Activated T-cell treated with anti-CD3 and anti-CD28 coated beads, Interleukin-2, amount 50 U/mL, for 72 hours (primary cell): ENCODE measurements around the gene DENND4A. TPM values are rescaled to one million over a fixed set of nuclear protein-coding genes. Genes with fewer than 3 reads are reported as not detected.
"Not testable (repeated sequence)": the region's sequence is repeated elsewhere in the genome, so short reads cannot be mapped to it uniquely, and the experiment has no call there.

Experiments used
- ATAC-seq, 2 donors: fragments of 150-1000 bp; cut with Tn5 transposase; replicated peaks in 1 of 2; 2 replicates each; pipeline ENCODE4 v1.10.0; 2021; ENCODE audit warnings: moderate library complexity in 2 of 2, mild to moderate bottlenecking in 1 of 2
- DNase-seq, 2 donors: peaks; one replicate each; pipeline ENCODE4 v3.0.0; 2021 to 2022; ENCODE audit warnings: mixed read lengths in 1 of 2
- H3K27ac Mint-ChIP-seq: one replicate; pipeline ENCODE4 v1.8.0; 2022; ENCODE audit warnings: mild to moderate bottlenecking, moderate library complexity, mixed read lengths
- H3K27me3 Mint-ChIP-seq: one replicate; pipeline ENCODE4 v1.8.0; 2022; ENCODE audit warnings: low read depth, mixed read lengths
- H3K36me3 Mint-ChIP-seq, 2 donors: one replicate each; pipeline ENCODE4 v1.8.0; 2022; ENCODE audit warnings: mixed read lengths in 2 of 2, mild to moderate bottlenecking in 1 of 2; ENCODE audit not compliant: insufficient read depth in 2 of 2
- H3K4me1 Mint-ChIP-seq: one replicate; pipeline ENCODE4 v1.8.0; 2022; ENCODE audit warnings: low read depth, mixed read lengths
- H3K4me3 Mint-ChIP-seq, 2 donors: one replicate each; pipeline ENCODE4 v1.8.0; 2022; ENCODE audit warnings: mild to moderate bottlenecking in 2 of 2, mixed read lengths in 2 of 2, moderate library complexity in 2 of 2
- H3K9me3 Mint-ChIP-seq, 2 donors: one replicate each; pipeline ENCODE4 v1.8.0; 2022; ENCODE audit warnings: mixed read lengths in 2 of 2
- total RNA-seq, 2 donors: library from RNA; stranded (reverse); gene quantifications; one replicate each; pipeline ENCODE4 v1.2.3, GENCODE V29; 2022

Gene DENND4A
- total RNA-seq, 2 donors from 2014 or later = 56.7 to 59.3 TPM

- H3K4me3 Mint-ChIP-seq = no peak overlapping the region
- DNase-seq (no peak), ATAC-seq (no peak)
- peaks cover under 1 to 6% of the 10 kb centered on the region in 2 donors for H3K36me3 Mint-ChIP-seq
- H3K9me3 Mint-ChIP-seq = no peaks in the 10 kb centered on the region
- peaks cover 17% of the 10 kb centered on the region for H3K4me1 Mint-ChIP-seq
- no peaks in the 10 kb centered on the region for H3K27me3 Mint-ChIP-seq
- no peak overlapping the region for H3K27ac Mint-ChIP-seq
Observed at GRCh38 chr15:65757256-65757655, 34.8 kb downstream of the DENND4A start.

GRCh38 chr15:65752151-65752700 lies 39.9 kb downstream of the DENND4A start:
- DNase-seq (no peak), ATAC-seq (no peak)
- Mint-ChIP-seq H3K27ac (no peak overlapping the region), H3K36me3 (peaks cover 6 to 20% of the 10 kb centered on the region in 2 donors), H3K9me3 (no peaks in the 10 kb centered on the region), H3K4me3 (no peak overlapping the region), H3K27me3 (no peaks in the 10 kb centered on the region), H3K4me1 (no peaks in the 10 kb centered on the region)

GRCh38 chr15:65751431-65751830 lies 40.7 kb downstream of the DENND4A start:
- Mint-ChIP-seq H3K27ac (peak overlapping the region; percentile 4), H3K36me3 (peaks cover 6 to 20% of the 10 kb centered on the region in 2 donors), H3K4me1 (no peaks in the 10 kb centered on the region), H3K4me3 (no peak overlapping the region), H3K9me3 (no peaks in the 10 kb centered on the region), H3K27me3 (no peaks in the 10 kb centered on the region)
- no peak for DNase-seq
- no peak for ATAC-seq

GRCh38 chr15:65747265-65747664 lies 44.8 kb downstream of the DENND4A start:
- Mint-ChIP-seq H3K27ac (no peak overlapping the region), H3K27me3 (no peaks in the 10 kb centered on the region), H3K36me3 (peaks cover 5 to 17% of the 10 kb centered on the region in 2 donors), H3K4me3 (no peak overlapping the region), H3K4me1 (no peaks in the 10 kb centered on the region), H3K9me3 (no peaks in the 10 kb centered on the region)
- DNase-seq (no peak), ATAC-seq (no peak)

- Mint-ChIP-seq H3K27ac (no peak overlapping the region), H3K9me3 (no peaks in the 10 kb centered on the region), H3K36me3 (peaks cover 2 to 12% of the 10 kb centered on the region in 2 donors), H3K27me3 (no peaks in the 10 kb centered on the region), H3K4me1 (no peaks in the 10 kb centered on the region), H3K4me3 (no peak overlapping the region)
- ATAC-seq (no peak), DNase-seq (no peak)
Observed at GRCh38 chr15:65743637-65744252, 48.3 kb downstream of the DENND4A start.

- DNase-seq (no peak), ATAC-seq (no peak)
- H3K9me3 Mint-ChIP-seq = no peaks in the 10 kb centered on the region
- no peak overlapping the region for H3K27ac Mint-ChIP-seq
- H3K4me1 Mint-ChIP-seq = no peaks in the 10 kb centered on the region
- H3K36me3 Mint-ChIP-seq = peaks cover 4 to 20% of the 10 kb centered on the region in 2 donors
- H3K27me3 Mint-ChIP-seq = no peaks in the 10 kb centered on the region
- H3K4me3 Mint-ChIP-seq = no peak overlapping the region
Observed at GRCh38 chr15:65740148-65740547, 51.9 kb downstream of the DENND4A start.

GRCh38 chr15:65738649-65739048 lies 53.4 kb downstream of the DENND4A start:
- Mint-ChIP-seq H3K4me1 (no peaks in the 10 kb centered on the region), H3K27ac (no peak overlapping the region), H3K4me3 (no peak overlapping the region), H3K36me3 (peaks cover 4 to 20% of the 10 kb centered on the region in 2 donors), H3K9me3 (no peaks in the 10 kb centered on the region), H3K27me3 (no peaks in the 10 kb centered on the region)
- no peak for DNase-seq
- ATAC-seq = no peak

- H3K27ac Mint-ChIP-seq, DNase-seq, H3K4me1 Mint-ChIP-seq, H3K9me3 Mint-ChIP-seq, H3K27me3 Mint-ChIP-seq, ATAC-seq, H3K4me3 Mint-ChIP-seq: not testable (repeated sequence)
- H3K36me3 Mint-ChIP-seq = peaks cover 7 to 26% of the 10 kb centered on the region in 2 donors
Observed at GRCh38 chr15:65733599-65733998, 58.5 kb downstream of the DENND4A start.

- H3K36me3 Mint-ChIP-seq = peaks cover 7 to 28% of the 10 kb centered on the region in 2 donors
- no peak overlapping the region for H3K4me3 Mint-ChIP-seq
- DNase-seq (no peak), ATAC-seq (no peak)
- H3K27me3 Mint-ChIP-seq = no peaks in the 10 kb centered on the region
- no peak overlapping the region for H3K27ac Mint-ChIP-seq
- H3K4me1 Mint-ChIP-seq = no peaks in the 10 kb centered on the region
- H3K9me3 Mint-ChIP-seq = no peaks in the 10 kb centered on the region
Observed at GRCh38 chr15:65732698-65733097, 59.4 kb downstream of the DENND4A start.

- Mint-ChIP-seq H3K36me3 (peaks cover 5 to 25% of the 10 kb centered on the region in 2 donors), H3K9me3 (no peaks in the 10 kb centered on the region), H3K27me3 (no peaks in the 10 kb centered on the region), H3K4me3 (no peak overlapping the region), H3K4me1 (no peaks in the 10 kb centered on the region), H3K27ac (peak overlapping the region; percentile 25)
- no peak for ATAC-seq
- DNase-seq = no peak
Observed at GRCh38 chr15:65731926-65732325, 60.2 kb downstream of the DENND4A start.

GRCh38 chr15:65730549-65731172 lies 61.4 kb downstream of the DENND4A start:
- Mint-ChIP-seq H3K9me3 (no peaks in the 10 kb centered on the region), H3K27ac (peak overlapping the region; percentile 7), H3K36me3 (peaks cover 5 to 22% of the 10 kb centered on the region in 2 donors), H3K27me3 (no peaks in the 10 kb centered on the region), H3K4me3 (no peak overlapping the region), H3K4me1 (no peaks in the 10 kb centered on the region)
- DNase-seq = no peak
- no peak for ATAC-seq

- H3K4me3 Mint-ChIP-seq = no peak overlapping the region
- DNase-seq (no peak), ATAC-seq (no peak)
- no peaks in the 10 kb centered on the region for H3K27me3 Mint-ChIP-seq
- H3K9me3 Mint-ChIP-seq = no peaks in the 10 kb centered on the region
- H3K27ac Mint-ChIP-seq = no peak overlapping the region
- no peaks in the 10 kb centered on the region for H3K4me1 Mint-ChIP-seq
- peaks cover 3 to 28% of the 10 kb centered on the region in 2 donors for H3K36me3 Mint-ChIP-seq
Observed at GRCh38 chr15:65724464-65725215, 67.5 kb downstream of the DENND4A start.

GRCh38 chr15:65723876-65724275 lies 68.2 kb downstream of the DENND4A start:
- Mint-ChIP-seq H3K9me3 (no peaks in the 10 kb centered on the region), H3K27ac (no peak overlapping the region), H3K4me1 (no peaks in the 10 kb centered on the region), H3K27me3 (no peaks in the 10 kb centered on the region), H3K36me3 (peaks cover 4 to 31% of the 10 kb centered on the region in 2 donors), H3K4me3 (no peak overlapping the region)
- ATAC-seq = no peak
- DNase-seq = no peak
